Ectodermal cell (in vitro differentiated cells): ENCODE results near the gene CDH4.

ENCODE experiments used
- H3K27ac ChIP-seq: 2 replicates; pipeline ENCODE4 v1.7.0; 2013; ENCODE audit warnings: mild to moderate bottlenecking, low read depth, low read length; ENCODE audit not compliant: insufficient read depth, poor library complexity, severe bottlenecking
- H3K27me3 ChIP-seq: 2 replicates; pipeline ENCODE4 v1.7.0; 2013; ENCODE audit warnings: mild to moderate bottlenecking, low read length; ENCODE audit not compliant: insufficient read depth, control insufficient read depth, poor library complexity, severe bottlenecking
- H3K36me3 ChIP-seq: one replicate; pipeline ENCODE4 v1.7.0; 2013; ENCODE audit warnings: low read length; ENCODE audit not compliant: control insufficient read depth, insufficient read depth
- H3K4me1 ChIP-seq: one replicate; pipeline ENCODE4 v1.7.0; 2013; ENCODE audit warnings: low read length; ENCODE audit not compliant: control insufficient read depth, insufficient read depth
- H3K4me3 ChIP-seq: 2 replicates; pipeline ENCODE4 v1.7.0; 2013; ENCODE audit warnings: low read depth, low read length, control low read depth; ENCODE audit not compliant: insufficient read depth
- H3K9me3 ChIP-seq: 2 replicates; pipeline ENCODE4 v1.7.0; 2013; ENCODE audit warnings: mild to moderate bottlenecking, low read length, moderate library complexity; ENCODE audit not compliant: control insufficient read depth
- WGBS, 2 experiments: methylation state at CpG; one replicate each; pipeline ENCODE4 v1.1.7; 2013; ENCODE audit warnings: missing lambda C conversion rate in 2 of 2; 5-methylcytosine and 5-hydroxymethylcytosine counted together

The CDH4 gene

DNA sequence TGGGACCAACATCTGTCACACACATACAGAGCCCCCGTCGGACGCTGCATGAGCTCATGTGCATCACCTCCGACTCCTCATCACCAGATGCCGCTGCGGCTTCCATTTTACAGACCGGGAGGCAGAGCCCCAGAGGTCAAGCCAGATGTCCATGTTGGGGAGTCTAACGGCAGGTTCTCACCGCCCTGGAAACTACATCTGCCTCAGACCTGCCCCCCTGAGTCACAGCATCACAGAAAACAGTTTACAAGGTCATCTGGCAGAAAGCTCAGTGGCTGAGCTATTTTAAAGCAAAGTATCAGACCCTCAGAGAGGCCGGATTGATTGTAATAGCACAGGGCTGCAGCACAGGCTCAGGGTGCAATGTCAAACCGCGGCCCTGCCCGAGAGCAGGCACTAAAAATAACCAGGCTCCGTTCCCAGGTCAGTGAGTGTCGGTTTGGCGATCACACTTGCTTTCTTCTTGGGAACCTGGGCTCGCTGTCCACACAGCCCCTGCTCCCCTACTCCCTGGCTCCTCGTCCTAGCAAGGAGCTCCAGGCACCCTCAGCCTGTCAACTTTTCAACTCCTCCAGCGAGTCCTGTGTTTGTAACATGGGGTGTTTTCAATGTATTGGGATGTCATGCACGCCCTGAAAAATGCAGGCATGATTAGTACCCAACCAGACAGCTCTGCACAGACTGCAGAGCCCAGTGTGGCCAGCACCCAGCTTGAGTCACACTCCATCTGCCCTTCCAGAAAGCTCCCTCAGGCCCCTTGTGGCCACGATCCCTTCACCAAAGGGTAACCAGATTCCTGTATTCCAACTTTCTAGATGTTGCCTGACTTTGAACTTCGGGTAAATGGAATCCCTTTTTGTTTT, 264.5 kb downstream of the CDH4 start:
- Histone ChIP-seq H3K36me3 (no peaks in the 10 kb centered on the region), H3K27me3 (no peaks in the 10 kb centered on the region), H3K9me3 (no peaks in the 10 kb centered on the region), H3K4me3 (no peak overlapping the region), H3K4me1 (peaks cover 28% of the 10 kb centered on the region), H3K27ac (no peak overlapping the region)
- 89 to 91% methylated on average over 22 of the region's 22 CpGs for WGBS, 2 experiments

DNA sequence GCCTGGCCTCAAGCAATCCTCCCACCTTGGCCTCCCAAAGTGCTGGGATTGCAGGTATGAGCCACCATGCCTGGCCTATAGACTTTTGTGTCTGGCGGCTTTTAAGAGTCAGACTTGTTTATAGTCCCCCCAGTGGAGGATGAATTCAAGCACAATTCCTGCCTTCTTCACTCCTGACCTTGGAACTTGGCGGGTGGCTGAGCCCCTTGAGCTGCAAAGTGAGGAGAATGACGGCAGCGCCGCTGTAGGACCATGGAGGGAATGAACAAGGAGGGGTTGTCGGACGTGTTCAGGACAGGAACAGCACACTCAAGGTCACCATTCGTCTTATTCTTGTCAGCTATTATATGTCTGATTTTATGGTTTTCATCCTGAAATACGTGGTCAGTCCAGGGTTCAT, 265.4 kb downstream of the CDH4 start:
- WGBS, 2 experiments = 82 to 83% methylated on average over 9 of the region's 9 CpGs
- Histone ChIP-seq H3K36me3 (no peaks in the 10 kb centered on the region), H3K4me3 (no peak overlapping the region), H3K4me1 (peaks cover 28% of the 10 kb centered on the region), H3K27ac (no peak overlapping the region), H3K9me3 (no peaks in the 10 kb centered on the region), H3K27me3 (no peaks in the 10 kb centered on the region)

DNA sequence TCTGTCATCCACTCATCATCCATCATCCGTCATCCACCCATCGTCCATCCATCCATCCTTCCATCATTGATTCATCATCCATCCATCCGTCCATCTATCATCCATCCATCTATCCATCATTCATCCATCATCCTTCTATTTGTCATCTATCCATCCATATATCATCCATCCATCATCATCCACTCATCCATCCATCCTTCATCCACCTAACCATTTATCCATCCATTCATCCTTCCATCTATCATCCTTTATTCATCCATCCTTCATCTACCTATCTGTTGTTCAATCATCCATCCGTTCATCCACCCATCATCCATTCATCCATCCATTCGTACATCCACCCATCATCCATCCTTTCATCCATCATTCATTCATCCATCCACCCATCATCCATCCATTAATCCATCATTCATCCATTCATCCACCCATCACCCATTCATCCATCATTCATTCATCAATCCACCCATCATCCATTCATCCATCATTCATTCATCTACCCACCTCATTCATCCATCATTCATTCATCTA, 266.4 kb downstream of the CDH4 start:
- H3K36me3 ChIP-seq = no peaks in the 10 kb centered on the region
- H3K4me3 ChIP-seq = no peak overlapping the region
- H3K9me3 ChIP-seq = no peaks in the 10 kb centered on the region
- WGBS, 2 experiments = 89 to 92% methylated on average over 5 of the region's 5 CpGs
- H3K27ac ChIP-seq = no peak overlapping the region
- H3K27me3 ChIP-seq = no peaks in the 10 kb centered on the region
- peaks cover 28% of the 10 kb centered on the region for H3K4me1 ChIP-seq

DNA sequence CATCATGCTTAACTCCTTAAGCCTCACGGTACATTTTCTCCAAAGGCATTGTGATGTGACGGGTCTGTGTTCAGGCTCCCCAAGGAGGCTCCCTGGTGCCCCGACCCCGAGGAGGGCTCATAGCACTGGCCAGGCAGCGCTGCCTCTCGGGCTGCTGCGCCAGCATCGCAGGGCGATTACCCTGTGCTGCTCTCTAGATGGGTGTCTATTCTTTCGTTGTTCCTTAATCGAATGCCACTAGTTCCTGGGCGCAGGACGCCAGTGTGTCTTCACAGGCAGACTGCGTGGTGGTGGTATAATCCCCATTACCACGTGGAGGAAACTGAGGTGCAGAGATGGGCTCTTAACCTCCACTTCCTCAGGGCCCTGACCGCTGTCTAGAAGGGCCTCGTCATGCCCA, 267.4 kb downstream of the CDH4 start:
- Histone ChIP-seq H3K27me3 (no peaks in the 10 kb centered on the region), H3K27ac (no peak overlapping the region), H3K4me1 (peaks cover 20% of the 10 kb centered on the region), H3K4me3 (no peak overlapping the region), H3K36me3 (no peaks in the 10 kb centered on the region), H3K9me3 (no peaks in the 10 kb centered on the region)
- 92 to 94% methylated on average over 17 of the region's 17 CpGs for WGBS, 2 experiments

DNA sequence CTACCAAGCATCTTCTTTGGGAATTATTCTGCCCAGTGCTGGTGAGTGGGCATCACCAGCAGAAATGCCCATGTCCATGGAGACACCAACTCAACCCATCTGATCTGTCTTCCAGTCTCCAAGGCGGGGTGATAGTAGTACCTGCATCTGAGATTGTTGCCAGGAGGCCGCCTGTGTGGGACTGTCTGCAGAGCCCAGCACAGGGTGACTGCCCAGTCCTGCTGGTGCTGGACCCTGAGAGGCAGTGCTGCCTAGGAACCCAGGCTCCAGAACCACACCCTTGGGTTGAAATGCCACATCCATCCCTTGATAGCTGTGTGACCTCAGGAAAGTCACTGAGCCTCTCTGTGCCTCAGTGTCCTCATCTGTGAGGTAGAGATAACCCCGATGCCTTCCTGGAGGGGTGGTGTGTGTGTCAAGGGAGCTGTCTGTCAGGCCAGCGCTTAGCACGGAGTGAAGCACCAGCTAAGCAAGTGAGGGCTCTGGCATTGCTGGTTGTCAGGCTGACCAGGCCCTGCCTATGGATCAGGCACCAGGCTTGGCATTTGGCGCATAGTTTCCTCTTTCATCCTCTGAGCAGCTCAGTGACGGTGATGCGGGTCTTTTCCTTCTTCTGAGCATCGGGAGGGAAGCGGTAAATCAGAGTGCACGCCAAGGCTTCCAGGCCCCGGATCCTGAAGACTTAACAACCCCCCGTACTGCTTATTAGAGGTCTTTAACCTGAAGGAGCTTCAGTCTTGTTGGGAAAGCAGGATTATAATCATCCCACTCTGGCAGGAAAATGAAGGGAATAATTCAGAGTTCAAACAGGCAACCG, 268.2 kb downstream of the CDH4 start:
- Histone ChIP-seq H3K4me1 (peaks cover 12% of the 10 kb centered on the region), H3K27me3 (no peaks in the 10 kb centered on the region), H3K4me3 (no peak overlapping the region), H3K27ac (no peak overlapping the region), H3K9me3 (no peaks in the 10 kb centered on the region), H3K36me3 (no peaks in the 10 kb centered on the region)
- WGBS, 2 experiments = 90 to 94% methylated on average over 14 of the region's 14 CpGs

DNA sequence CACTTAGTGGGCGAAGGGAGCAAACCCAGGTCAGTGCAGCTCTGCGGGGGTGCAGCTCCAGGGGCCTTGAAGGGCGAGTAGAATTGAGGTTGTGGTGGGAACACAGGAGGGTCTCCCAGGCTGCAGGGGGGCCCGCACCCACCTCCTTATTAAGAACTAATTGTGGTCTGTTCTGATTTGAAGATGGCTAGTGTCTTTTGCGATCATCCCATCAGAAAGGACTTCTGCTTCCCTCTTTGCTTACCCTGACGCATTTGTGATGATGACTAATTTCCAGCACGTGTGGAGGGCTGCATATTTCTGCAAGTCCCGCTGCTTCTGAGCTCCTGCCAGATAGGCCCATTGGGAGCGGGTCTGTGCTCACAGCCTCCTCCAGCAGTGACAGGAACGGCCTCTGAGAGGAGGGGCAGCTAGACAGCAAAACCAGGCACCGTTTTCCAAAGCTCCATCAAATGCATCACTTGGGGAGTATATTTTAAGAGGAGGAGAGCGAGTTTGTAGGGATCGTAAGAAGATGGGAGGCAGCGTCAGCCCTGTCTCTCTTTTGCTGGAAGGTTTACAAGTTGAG, 268.9 kb downstream of the CDH4 start:
- H3K4me1 ChIP-seq = peaks cover 5% of the 10 kb centered on the region

DNA sequence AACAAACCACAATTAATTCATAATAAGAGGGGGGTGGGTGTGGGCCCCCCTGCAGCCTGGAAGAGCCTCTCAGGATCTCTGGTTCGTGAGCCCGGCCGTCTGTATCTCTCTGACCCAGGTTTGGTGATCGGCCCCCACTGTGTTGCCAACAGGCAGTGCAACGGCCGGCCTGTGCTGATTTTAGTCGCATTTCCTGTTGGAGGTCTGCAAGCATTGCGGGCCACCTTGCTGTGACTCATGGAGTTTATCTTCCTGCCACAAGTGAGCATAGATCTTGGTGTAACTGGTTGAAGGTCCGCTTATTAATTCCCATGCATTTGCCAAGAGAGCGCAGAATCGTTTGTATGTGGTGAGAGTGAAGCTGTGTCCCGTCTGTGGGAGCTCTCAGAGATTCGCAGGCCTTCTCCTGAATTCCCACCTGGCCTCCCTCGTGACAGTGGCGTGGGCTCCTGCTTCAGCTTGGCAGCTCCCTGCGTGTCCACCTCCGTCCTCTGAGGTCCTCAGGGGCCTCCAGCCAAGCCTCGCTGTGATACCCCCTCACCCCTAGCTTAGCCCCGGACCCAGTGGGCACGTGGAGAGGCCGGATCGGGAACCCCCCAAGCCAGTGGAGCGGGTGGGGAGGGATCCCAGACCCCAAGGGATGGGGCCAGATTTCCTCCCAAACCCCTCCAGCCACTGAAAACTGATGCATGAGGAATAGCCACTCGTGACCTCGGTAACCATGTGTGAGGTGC, 269.8 kb downstream of the CDH4 start:
- Histone ChIP-seq H3K27ac (no peak overlapping the region), H3K27me3 (no peaks in the 10 kb centered on the region), H3K4me3 (no peak overlapping the region), H3K36me3 (no peaks in the 10 kb centered on the region), H3K9me3 (no peaks in the 10 kb centered on the region), H3K4me1 (peaks cover 5% of the 10 kb centered on the region)
- WGBS, 2 experiments = 92% methylated on average over 25 of the region's 25 CpGs

More for the DNA sequence above, 268.9 kb downstream of the CDH4 start:
- Histone ChIP-seq H3K4me3 (no peak overlapping the region), H3K36me3 (no peaks in the 10 kb centered on the region), H3K27ac (no peak overlapping the region), H3K9me3 (no peaks in the 10 kb centered on the region), H3K27me3 (no peaks in the 10 kb centered on the region)
- 81 to 85% methylated on average over 14 of the region's 14 CpGs for WGBS, 2 experiments

DNA sequence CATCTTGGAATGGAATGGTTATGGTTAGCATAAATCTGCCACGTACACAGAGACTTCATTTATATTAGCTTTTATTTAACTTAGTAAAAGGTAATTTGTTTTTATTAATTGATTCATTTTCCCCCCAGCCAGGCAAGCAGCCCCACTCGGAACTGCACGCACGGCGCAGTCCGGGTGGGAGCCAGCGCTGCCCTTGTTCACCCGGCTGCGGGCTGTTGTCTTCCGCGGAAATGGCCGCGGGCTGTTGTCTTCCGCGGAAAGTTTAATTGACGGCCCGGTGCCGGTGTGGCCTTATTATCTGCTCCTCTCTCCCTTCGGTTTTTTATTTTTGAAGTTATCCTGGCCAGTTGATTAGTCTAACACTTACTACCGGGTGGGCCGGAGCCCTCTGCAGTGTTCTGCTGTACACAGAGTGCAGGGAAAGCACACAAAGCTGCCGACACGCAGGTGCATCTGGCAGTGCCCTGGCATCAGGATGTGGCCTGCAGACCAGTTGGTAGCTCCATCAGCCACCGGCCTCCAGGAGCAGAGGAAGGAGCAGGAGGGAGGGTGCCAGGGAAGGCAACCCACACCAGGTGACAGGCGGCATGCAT, 270.5 kb downstream of the CDH4 start:
- no peak overlapping the region for H3K4me3 ChIP-seq
- H3K9me3 ChIP-seq = no peaks in the 10 kb centered on the region
- peaks cover 5% of the 10 kb centered on the region for H3K4me1 ChIP-seq
- no peaks in the 10 kb centered on the region for H3K27me3 ChIP-seq
- no peaks in the 10 kb centered on the region for H3K36me3 ChIP-seq
- 94% methylated on average over 24 of the region's 25 CpGs for WGBS, 2 experiments
- H3K27ac ChIP-seq = no peak overlapping the region

DNA sequence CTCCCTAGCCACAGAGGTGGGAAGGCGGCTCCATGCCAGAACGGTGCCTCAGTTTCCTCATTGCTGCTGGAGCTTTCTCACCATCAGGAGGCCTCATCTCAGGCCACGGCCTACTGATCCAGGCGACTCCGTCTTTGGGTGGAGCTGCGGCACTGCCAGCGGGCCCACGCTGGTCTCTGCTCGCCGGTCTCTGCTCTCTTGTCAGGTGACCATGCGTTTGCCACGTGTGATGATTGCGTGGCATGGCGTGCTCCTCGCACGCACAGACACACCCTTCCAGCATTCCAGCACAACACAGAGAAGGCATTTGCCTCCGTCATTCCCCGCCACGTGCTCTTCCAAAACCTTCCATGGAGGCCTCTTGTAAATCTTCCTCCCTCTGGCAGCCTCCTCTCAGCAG, 271.1 kb downstream of the CDH4 start:
- WGBS, 2 experiments = 93% methylated on average over 19 of the region's 19 CpGs

More for the DNA sequence above, 271.1 kb downstream of the CDH4 start:
- peaks cover 5% of the 10 kb centered on the region for H3K4me1 ChIP-seq
- H3K4me3 ChIP-seq = no peak overlapping the region
- H3K27ac ChIP-seq = no peak overlapping the region
- no peaks in the 10 kb centered on the region for H3K36me3 ChIP-seq
- H3K9me3 ChIP-seq = no peaks in the 10 kb centered on the region
- H3K27me3 ChIP-seq = no peaks in the 10 kb centered on the region
